CD4-positive, alpha-beta T cell treated with Interferon gamma for 1 hour (primary cell): ENCODE measurements around the gene TRMT61A.

ENCODE experiments used
- DNase-seq: peaks from one replicate; pipeline ENCODE4 v3.0.0-alpha.2; 2020

TRMT61A gene

GRCh38 chr14:103528587-103529382 is at the start of gene TRMT61A:
Gene TRMT61A (plus strand): TSS chr14:103529196. CDS start chr14:103529979, 783 bp downstream.
- DNase-seq: peak; percentile 81

- no peak for DNase-seq
These were observed 48.4 kb upstream of the TRMT61A start for GRCh38 chr14:103480595-103480994.

- no peak for DNase-seq
These were observed 45.4 kb upstream of the TRMT61A start for GRCh38 chr14:103483600-103483999.

- DNase-seq: no peak
These were observed 43.5 kb upstream of the TRMT61A start for GRCh38 chr14:103485504-103485903.

- no peak for DNase-seq
These were observed 40.9 kb upstream of the TRMT61A start for GRCh38 chr14:103488071-103488470.

- no peak for DNase-seq
These were observed 40.0 kb upstream of the TRMT61A start for GRCh38 chr14:103488960-103489359.

- no peak for DNase-seq
These were observed 39.4 kb upstream of the TRMT61A start for GRCh38 chr14:103489621-103490020.

- no peak for DNase-seq
These were observed 37.3 kb upstream of the TRMT61A start for GRCh38 chr14:103491691-103492090.

- DNase-seq: no peak
These were observed 36.7 kb upstream of the TRMT61A start for GRCh38 chr14:103492156-103492925.

GRCh38 chr14:103495854-103496253 is 33.1 kb upstream of the TRMT61A start:
- DNase-seq: no peak

- no peak for DNase-seq
These were observed 32.2 kb upstream of the TRMT61A start for GRCh38 chr14:103496776-103497175.

- no peak for DNase-seq
These were observed 29.3 kb upstream of the TRMT61A start for GRCh38 chr14:103499709-103500108.

GRCh38 chr14:103500148-103500990 is 28.6 kb upstream of the TRMT61A start:
- DNase-seq: peak; percentile 65

GRCh38 chr14:103501041-103501870 is 27.7 kb upstream of the TRMT61A start:
- DNase-seq: no peak

- no peak for DNase-seq
These were observed 26.9 kb upstream of the TRMT61A start for GRCh38 chr14:103501921-103502669.

GRCh38 chr14:103502877-103503276 is 26.1 kb upstream of the TRMT61A start:
- DNase-seq: no peak

GRCh38 chr14:103503296-103503695 is 25.7 kb upstream of the TRMT61A start:
- no peak for DNase-seq

- DNase-seq: no peak
These were observed 23.9 kb upstream of the TRMT61A start for GRCh38 chr14:103504991-103505565.

- no peak for DNase-seq
These were observed 21.2 kb upstream of the TRMT61A start for GRCh38 chr14:103507751-103508150.

GRCh38 chr14:103508521-103509329 is 20.3 kb upstream of the TRMT61A start:
- no peak for DNase-seq
